SKM-1 treated with dmso at 0.1 percent for 144 hours (cell line): Measurements from ENCODE around the gene HPN.
"Not testable (repeated sequence)": the region's sequence is repeated elsewhere in the genome, so short reads cannot be mapped to it uniquely, and the experiment has no call there.

Source experiments
- DNase-seq: peaks from one replicate; lab custom pipeline; 2025; ENCODE audit not compliant: unreplicated experiment; lab: John Stamatoyannopoulos, UW

The HPN gene

GRCh38 chr19:35041548-35042055 lies at the start of gene HPN:
Gene HPN, plus strand, starts transcription at chr19:35041721. Its CDS starts 786 bp downstream, at chr19:35042507.
- no peak for DNase-seq

- DNase-seq = not testable (repeated sequence)
These were observed 48.9 kb upstream of the HPN start for GRCh38 chr19:34992582-34992981.

DNA sequence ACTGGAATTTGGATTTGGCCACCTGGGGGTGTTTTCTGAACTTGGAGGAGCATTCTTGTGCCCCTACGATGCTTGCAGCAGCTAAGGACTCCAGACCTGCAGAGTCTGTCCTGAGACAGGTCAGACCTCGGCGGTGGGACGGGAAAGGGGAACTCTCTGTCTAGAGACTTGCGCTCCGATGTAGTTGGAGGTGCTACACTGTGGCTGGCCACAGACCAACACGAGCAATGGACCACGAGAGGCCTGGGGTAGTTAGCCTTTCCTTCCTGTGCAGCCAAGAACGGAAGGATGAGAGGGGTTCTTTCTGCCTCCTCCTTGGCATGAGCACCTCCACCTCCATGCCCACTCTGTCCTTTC lies 47.3 kb upstream of the HPN start:
- no peak for DNase-seq

DNA sequence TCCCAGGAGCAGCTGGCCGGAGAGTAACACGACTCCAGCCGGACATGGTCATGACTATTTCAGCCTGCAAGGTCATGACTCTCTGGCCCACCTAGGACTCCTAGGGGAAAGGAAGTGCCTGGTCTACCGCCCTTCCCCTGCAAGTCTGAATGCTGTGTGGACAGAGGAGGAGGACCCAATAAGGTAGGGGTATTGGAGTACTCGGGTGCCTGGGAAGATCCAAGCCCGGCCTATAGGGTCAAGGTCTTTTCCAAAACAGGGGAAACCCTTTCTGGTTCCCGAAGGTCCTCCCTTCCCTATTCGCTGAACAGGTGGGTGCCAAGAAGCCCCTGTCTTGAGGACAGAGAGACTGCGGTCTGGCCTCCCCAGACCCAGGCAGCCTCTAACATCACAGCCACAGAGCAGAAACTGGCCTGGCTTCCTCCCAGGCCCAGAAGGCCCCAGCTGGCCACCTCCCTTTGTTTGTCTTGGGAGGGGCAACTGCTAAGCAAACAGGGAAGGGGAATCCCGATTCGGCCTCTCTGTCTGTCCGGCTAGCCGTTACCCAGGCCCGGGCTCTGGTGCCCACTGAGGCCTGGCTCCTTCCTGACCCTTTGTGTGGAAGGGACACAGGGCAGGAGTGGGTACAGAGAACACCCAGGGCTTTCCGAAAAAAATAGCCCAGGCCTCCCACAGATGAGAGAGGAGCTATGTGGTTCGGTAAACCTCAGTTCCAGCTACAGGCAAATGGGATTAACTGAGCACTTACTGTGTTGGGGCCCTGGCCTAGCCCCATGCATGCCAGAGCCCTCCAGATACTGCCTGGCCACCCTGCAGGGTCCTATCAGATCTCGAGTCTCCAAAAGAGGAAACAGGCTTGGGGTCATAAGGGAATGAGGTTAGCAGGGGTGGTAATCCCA lies 46.6 kb upstream of the HPN start:
- no peak for DNase-seq

DNA sequence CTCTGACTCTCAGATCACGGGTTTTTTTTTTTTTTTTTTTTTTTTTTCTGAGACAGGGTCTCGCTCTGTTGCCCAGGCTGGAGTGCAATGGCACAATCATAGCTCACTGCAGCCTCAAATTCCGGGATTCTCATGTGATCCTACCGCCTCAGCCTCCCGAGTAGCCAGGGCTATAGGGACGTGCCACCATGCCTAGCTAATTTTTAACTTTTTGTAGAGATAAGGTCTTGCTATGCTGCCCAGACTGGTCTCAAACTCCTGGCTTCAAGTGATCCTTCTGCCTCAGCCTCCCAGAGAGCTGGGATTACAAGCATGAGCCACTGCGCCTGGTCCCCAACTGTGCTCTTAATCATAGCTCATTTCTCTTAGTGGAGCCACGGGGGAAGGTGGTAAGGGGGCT lies 46.0 kb upstream of the HPN start:
- no peak for DNase-seq

DNA sequence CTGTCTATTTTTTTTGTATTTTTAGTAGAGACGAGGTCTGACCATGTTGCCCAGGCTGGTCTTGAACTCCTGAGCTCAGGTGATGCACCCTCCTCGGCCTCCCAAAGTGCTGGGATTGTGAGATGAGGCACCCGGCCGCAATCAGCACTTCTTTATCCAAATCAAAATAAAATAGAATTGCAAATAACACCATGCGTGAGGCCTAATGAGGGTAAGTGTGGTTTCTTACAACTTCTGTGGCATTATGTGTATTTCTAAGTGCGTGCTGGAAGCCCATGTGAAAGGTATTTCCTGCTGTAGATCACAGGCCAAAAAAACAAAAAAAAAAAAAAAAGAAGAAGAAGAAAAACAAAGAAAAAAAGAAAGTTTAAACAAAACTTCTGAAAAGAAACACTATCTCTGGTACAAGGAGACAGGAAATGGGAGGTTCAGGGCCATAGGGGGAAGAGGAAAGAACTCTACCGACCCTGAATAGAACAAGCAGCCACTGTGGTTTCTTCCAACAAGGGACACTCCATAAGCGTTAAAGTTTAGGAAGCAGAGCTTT lies 44.4 kb upstream of the HPN start:
- no peak for DNase-seq

GRCh38 chr19:34998224-34998623 lies 43.3 kb upstream of the HPN start:
- not testable (repeated sequence) for DNase-seq

- no peak for DNase-seq
These were observed 42.6 kb upstream of the HPN start for GRCh38 chr19:34998777-34999497.

GRCh38 chr19:34999498-35000337 lies 41.8 kb upstream of the HPN start, which contains the start of gene GRAMD1A:
Gene GRAMD1A, plus strand, starts transcription at chr19:35000323. Its CDS starts 156 bp downstream, at chr19:35000479.
- DNase-seq = peak; percentile 58

GRCh38 chr19:35000338-35000646 lies 41.2 kb upstream of the HPN start:
- no peak for DNase-seq

GRCh38 chr19:35000647-35001501 lies 40.6 kb upstream of the HPN start:
- no peak for DNase-seq

DNA sequence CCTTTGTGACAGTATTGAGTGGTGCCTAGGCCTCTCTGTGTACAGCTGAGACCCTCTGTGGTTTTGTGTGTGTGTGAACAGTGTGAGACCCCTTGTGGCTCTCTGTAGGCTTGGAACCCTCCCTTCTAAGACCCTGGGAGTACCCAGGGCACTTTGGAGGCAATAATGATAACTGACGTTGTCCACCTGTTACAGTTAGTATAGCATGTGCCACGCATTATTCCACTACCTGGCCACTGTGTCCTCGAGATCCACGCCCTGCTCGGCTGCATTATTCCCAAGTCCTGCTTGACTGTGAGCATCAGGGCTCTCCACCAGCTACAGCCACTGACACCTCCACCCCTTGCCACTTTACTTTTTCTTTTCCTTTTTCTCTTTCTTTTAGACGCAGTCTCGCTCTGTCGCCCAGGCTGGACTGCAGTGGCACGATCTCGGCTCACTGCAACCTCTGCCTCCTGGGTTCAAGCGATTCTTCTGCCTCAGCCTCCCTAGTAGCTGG lies 39.4 kb upstream of the HPN start:
- no peak for DNase-seq

GRCh38 chr19:35004517-35005255 lies 36.8 kb upstream of the HPN start:
- no peak for DNase-seq

DNA sequence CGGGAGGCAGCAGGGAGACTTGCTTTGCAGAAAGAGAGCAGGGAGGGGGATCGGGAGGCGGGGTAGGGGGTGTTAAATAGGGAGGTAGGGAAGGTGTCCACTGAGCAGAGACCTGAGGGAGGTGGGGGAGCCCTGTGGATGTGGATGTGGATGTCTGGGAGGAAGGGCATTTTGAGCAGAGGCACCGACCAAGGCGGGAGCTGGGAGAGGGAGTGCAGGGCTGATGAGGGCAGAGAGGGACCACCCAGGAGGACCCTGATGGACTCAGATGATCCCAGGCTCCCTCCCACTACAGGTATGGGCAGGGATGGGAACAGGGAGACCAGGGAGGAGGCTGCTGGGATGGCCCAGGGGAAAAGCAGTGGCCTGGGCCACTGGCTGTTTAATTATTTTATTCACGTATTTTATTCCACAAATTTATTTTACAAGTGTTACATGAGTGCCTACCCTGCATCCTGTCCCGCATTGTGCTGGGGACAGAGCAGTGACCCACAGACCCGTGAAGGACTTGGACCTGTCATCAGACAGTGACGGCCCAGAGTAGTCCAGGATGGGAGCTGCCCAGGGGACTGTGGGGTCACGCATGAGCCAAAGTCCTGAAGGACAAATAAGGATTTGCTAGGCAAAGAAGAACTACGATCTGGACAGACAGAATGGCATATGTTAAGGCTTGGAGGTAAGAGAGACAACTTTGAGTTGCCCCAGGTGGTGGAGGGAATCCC lies 36.1 kb upstream of the HPN start:
- no peak for DNase-seq

DNA sequence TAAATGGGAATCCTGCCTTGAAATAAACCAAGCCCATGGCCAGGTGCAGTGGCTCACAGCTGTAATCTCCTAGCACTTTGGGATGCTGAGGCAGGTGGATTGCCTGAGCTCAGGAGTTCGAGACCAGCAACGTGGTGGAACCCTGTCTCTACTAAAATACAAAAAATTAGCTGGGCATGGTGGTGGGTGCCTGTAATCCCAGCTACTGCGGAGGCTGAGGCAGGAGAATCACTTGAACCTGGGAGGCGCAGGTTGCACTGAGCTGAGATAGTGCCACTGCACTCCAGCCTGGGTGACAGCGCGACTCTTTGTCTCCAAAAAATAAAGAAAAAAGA lies 35.5 kb upstream of the HPN start:
- not testable (repeated sequence) for DNase-seq

GRCh38 chr19:35006342-35006998 lies 35.1 kb upstream of the HPN start:
- no peak for DNase-seq

GRCh38 chr19:35006999-35007365 lies 34.5 kb upstream of the HPN start:
- no peak for DNase-seq

DNA sequence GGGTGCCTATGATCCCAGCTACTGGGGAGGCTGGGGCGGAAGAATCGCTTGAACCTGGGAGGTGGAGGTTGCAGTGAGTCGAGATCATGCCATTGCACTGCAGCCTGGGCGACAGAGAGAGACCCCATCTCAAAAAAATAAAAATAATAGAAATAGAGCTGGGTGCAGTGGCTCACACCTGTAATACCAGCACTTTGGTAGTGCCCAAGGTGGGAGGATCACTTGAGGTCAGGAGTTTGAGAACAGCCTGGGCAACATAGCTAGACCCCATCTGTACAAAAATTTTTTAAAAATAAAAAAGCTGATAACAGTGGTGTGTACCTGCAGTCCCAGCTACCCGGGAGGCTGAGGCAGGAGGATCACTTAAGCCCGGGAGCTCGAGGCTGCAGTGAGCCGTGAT lies 34.1 kb upstream of the HPN start:
- not testable (repeated sequence) for DNase-seq
